NT2/D1 (cell line): Measurements from ENCODE around the gene MBNL1.

Experiments
- SUZ12 ChIP-seq: IDR thresholded peaks from 2 replicates; pipeline ENCODE4 v1.6.1; 2011; ENCODE audit not compliant: insufficient read length, insufficient read depth; ENCODE audit errors: extremely low read depth
- YY1 ChIP-seq: IDR thresholded peaks from 2 replicates; pipeline ENCODE4 v1.6.1; 2011; ENCODE audit not compliant: insufficient read length, insufficient read depth

- no peak for TF ChIP-seq SUZ12
- no peak for TF ChIP-seq YY1
Observed at GRCh38 chr3:152253514-152253913, 15.2 kb upstream of the MBNL1 start.
